Measurements from ENCODE around the gene CD99L2. TPM values are rescaled to one million over a fixed set of nuclear protein-coding genes. Genes with fewer than 3 reads are reported as not detected.

CD99L2 gene
- total RNA-seq, 1 donor from 2014 or later = 12.5 TPM

GRCh38 chrX:150870029-150870428 is 28.4 kb downstream of the CD99L2 start:
- DNase-seq (no peak), ATAC-seq (ENCODE audit: low read depth) (no peak)
- Mint-ChIP-seq H3K9me3 (no peaks in the 10 kb centered on the region), H3K4me1 (peaks cover 35% of the 10 kb centered on the region), H3K36me3 (ENCODE audit: low read depth) (peaks cover 4% of the 10 kb centered on the region), H3K27me3 (no peaks in the 10 kb centered on the region), H3K4me3 (no peak overlapping the region), H3K27ac (no peak overlapping the region)
- ChIA-PET CTCF (no interaction called here), POLR2A (no interaction called here)
- no peak for TF ChIP-seq CTCF (IDR thresholded peaks at IDR 0.05)
- intact Hi-C loops (cut with micrococcal nuclease) = no loop called here

GRCh38 chrX:150869450-150869849 is 29.0 kb downstream of the CD99L2 start:
- no peak for DNase-seq

GRCh38 chrX:150868625-150869024 is 29.8 kb downstream of the CD99L2 start:
- H3K4me1 Mint-ChIP-seq = peaks cover 25% of the 10 kb centered on the region
- TF ChIP-seq CTCF (IDR thresholded peaks at IDR 0.05) = no peak
- no peak for ATAC-seq (ENCODE audit: low read depth)
- intact Hi-C loops (cut with micrococcal nuclease) = no loop called here
- ChIA-PET CTCF (no interaction called here), POLR2A (no interaction called here)
- H3K27me3 Mint-ChIP-seq = no peaks in the 10 kb centered on the region
- no peaks in the 10 kb centered on the region for H3K9me3 Mint-ChIP-seq
- peaks cover 7% of the 10 kb centered on the region for H3K36me3 Mint-ChIP-seq (ENCODE audit: low read depth)
- H3K4me3 Mint-ChIP-seq = no peak overlapping the region
- DNase-seq = no peak
- H3K27ac Mint-ChIP-seq = peak overlapping the region; percentile 43

More at GRCh38 chrX:150869450-150869849, 29.0 kb downstream of the CD99L2 start:
- Mint-ChIP-seq H3K9me3 (no peaks in the 10 kb centered on the region), H3K36me3 (ENCODE audit: low read depth) (peaks cover 5% of the 10 kb centered on the region), H3K4me3 (no peak overlapping the region), H3K4me1 (peaks cover 32% of the 10 kb centered on the region), H3K27ac (peak overlapping the region; percentile 43), H3K27me3 (no peaks in the 10 kb centered on the region)
- ChIA-PET CTCF (no interaction called here), POLR2A (interaction anchor here (0.7 kb wide), 1 partner anchor 26 kb away, joined by 7 read pairs; no protein-coding TSS in a partner anchor)
- peak; percentile 54 for ATAC-seq (ENCODE audit: low read depth)
- no peak for TF ChIP-seq CTCF (IDR thresholded peaks at IDR 0.05)
- intact Hi-C loops (cut with micrococcal nuclease) = no loop called here

GRCh38 chrX:150864127-150864526 is 34.3 kb downstream of the CD99L2 start:
- no peak overlapping the region for H3K4me3 Mint-ChIP-seq
- peaks cover 12% of the 10 kb centered on the region for H3K36me3 Mint-ChIP-seq (ENCODE audit: low read depth)
- intact Hi-C loops (cut with micrococcal nuclease) = no loop called here
- no peak for TF ChIP-seq CTCF (IDR thresholded peaks at IDR 0.05)
- ATAC-seq (ENCODE audit: low read depth) (no peak), DNase-seq (no peak)
- POLR2A ChIA-PET = no interaction called here
- CTCF ChIA-PET = no interaction called here
- H3K4me1 Mint-ChIP-seq = peaks cover 3% of the 10 kb centered on the region
- H3K27ac Mint-ChIP-seq = no peak overlapping the region
- H3K9me3 Mint-ChIP-seq = no peaks in the 10 kb centered on the region
- no peaks in the 10 kb centered on the region for H3K27me3 Mint-ChIP-seq

- Mint-ChIP-seq H3K4me1 (no peaks in the 10 kb centered on the region), H3K36me3 (ENCODE audit: low read depth) (peaks cover 19% of the 10 kb centered on the region), H3K9me3 (peaks cover 5% of the 10 kb centered on the region), H3K27me3 (no peaks in the 10 kb centered on the region), H3K27ac (no peak overlapping the region), H3K4me3 (no peak overlapping the region)
- CTCF ChIA-PET = no interaction called here
- no peak for ATAC-seq (ENCODE audit: low read depth)
- POLR2A ChIA-PET = no interaction called here
- intact Hi-C loops (cut with micrococcal nuclease) = no loop called here
- TF ChIP-seq CTCF (IDR thresholded peaks at IDR 0.05) = no peak
- no peak for DNase-seq
These were observed 35.3 kb downstream of the CD99L2 start for GRCh38 chrX:150863191-150863590.

All from activated B cell treated with CpG ODN at 0.5 μM for 24 hours (primary cell).